Measurements from ENCODE around the gene ZNF784. TPM values are rescaled to one million over a fixed set of nuclear protein-coding genes. Genes with fewer than 3 reads are reported as not detected.

Gene ZNF784
- total and polyA plus RNA-seq, 12 donors = 3.5 to 16.3 (median 9.5) TPM

DNA sequence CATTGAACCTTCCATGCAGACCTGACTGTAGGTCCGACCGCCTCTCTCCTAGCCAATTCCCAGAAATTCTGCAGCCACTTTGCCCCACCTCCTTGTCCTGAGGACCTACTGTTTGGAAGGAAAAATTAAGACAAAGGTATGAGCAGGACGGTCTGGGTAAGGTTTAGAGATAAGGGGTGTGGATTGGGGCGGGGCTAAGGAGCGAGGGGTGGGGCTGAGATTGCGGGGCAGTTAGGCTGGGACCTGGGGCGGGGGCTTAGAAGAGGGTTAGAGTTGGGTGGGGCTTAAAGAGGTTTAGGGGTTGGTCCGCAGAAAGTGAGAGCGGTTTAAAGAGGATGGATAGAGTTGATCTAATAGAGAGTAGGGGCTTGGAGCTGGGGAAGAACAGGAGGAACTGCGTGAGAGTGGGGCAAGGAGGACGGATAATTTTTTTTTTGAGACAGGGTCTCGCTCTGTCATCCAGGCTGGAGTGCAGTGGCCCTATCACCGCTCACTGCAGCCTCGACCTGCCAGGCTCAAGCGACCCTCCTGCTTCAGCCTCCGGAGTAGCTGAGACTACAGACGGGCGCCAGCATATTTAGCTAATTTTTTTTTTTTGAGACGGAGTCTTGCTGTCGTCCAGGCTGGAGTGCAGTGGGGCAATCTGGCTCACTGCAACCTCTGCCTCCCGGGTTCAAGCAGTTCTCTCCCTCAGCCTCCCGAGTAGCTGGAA lies 20.6 kb downstream of the ZNF784 start:
- intact Hi-C loops (cut with DNase I) = no loop called here
- peaks cover 13 to 27% of the 10 kb centered on the region in 2 donors for H3K4me1 ChIP-seq (replicated peaks in 1 of 2)
- no peak for TF ChIP-seq POLR2A (IDR thresholded peaks at IDR 0.05)
- TF ChIP-seq, protein P1, sequence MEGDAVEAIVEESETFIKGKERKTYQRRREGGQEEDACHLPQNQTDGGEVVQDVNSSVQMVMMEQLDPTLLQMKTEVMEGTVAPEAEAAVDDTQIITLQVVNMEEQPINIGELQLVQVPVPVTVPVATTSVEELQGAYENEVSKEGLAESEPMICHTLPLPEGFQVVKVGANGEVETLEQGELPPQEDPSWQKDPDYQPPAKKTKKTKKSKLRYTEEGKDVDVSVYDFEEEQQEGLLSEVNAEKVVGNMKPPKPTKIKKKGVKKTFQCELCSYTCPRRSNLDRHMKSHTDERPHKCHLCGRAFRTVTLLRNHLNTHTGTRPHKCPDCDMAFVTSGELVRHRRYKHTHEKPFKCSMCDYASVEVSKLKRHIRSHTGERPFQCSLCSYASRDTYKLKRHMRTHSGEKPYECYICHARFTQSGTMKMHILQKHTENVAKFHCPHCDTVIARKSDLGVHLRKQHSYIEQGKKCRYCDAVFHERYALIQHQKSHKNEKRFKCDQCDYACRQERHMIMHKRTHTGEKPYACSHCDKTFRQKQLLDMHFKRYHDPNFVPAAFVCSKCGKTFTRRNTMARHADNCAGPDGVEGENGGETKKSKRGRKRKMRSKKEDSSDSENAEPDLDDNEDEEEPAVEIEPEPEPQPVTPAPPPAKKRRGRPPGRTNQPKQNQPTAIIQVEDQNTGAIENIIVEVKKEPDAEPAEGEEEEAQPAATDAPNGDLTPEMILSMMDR (IDR thresholded peaks at IDR 0.05) = no peak
- H3K36me3 ChIP-seq (replicated peaks in 1 of 2) = no peaks in the 10 kb centered on the region
- H3K27ac ChIP-seq = peak overlapping the region in 3 of 5 donors; percentile 91 to 94 (median 92)
- WGBS, 4 donors = 69 to 77% (median 75%) methylated on average over 21 to 22 of the region's 22 CpGs
- H3K27me3 ChIP-seq = no peaks in the 10 kb centered on the region
- peak overlapping the region in 1 of 4 donors; percentile 91 for H3K4me3 ChIP-seq
- DNase-seq = no peak
- no peaks in the 10 kb centered on the region for H3K9me3 ChIP-seq (replicated peaks in 1 of 3)

DNA sequence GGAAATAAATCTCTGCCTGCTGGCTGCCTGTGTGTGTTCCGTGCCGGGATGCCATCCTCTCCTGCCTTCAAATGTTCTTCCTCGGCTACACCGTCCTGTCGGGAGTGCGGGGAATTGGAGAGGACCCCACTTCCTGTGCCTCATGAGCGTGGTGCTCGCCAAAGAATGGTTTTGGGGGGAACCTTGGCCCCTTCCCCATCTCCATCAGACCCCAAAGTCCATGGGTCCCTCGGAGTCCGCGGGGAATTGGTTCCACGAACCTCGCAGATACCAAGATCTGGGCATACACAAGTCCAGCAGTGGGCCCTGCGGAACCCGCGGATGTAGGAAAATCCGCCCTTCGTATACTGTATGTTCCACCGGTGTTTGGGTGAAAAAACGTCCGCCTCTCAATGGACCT lies 21.3 kb downstream of the ZNF784 start:
- H3K4me1 ChIP-seq (replicated peaks in 1 of 2) = peaks cover 13 to 27% of the 10 kb centered on the region in 2 donors
- H3K9me3 ChIP-seq (replicated peaks in 1 of 3) = no peaks in the 10 kb centered on the region
- H3K36me3 ChIP-seq (replicated peaks in 1 of 2) = no peaks in the 10 kb centered on the region
- DNase-seq = peak in 1 of 7 donors; percentile 30
- TF ChIP-seq, protein P1 (IDR thresholded peaks at IDR 0.05) = no peak
- no peak for TF ChIP-seq POLR2A (IDR thresholded peaks at IDR 0.05)
- H3K4me3 ChIP-seq = no peak overlapping the region
- WGBS, 4 donors = 87 to 93% (median 90%) methylated on average over 20 to 21 of the region's 21 CpGs
- H3K27me3 ChIP-seq = no peaks in the 10 kb centered on the region
- no peak overlapping the region for H3K27ac ChIP-seq
- intact Hi-C loops (cut with DNase I) = no loop called here

DNA sequence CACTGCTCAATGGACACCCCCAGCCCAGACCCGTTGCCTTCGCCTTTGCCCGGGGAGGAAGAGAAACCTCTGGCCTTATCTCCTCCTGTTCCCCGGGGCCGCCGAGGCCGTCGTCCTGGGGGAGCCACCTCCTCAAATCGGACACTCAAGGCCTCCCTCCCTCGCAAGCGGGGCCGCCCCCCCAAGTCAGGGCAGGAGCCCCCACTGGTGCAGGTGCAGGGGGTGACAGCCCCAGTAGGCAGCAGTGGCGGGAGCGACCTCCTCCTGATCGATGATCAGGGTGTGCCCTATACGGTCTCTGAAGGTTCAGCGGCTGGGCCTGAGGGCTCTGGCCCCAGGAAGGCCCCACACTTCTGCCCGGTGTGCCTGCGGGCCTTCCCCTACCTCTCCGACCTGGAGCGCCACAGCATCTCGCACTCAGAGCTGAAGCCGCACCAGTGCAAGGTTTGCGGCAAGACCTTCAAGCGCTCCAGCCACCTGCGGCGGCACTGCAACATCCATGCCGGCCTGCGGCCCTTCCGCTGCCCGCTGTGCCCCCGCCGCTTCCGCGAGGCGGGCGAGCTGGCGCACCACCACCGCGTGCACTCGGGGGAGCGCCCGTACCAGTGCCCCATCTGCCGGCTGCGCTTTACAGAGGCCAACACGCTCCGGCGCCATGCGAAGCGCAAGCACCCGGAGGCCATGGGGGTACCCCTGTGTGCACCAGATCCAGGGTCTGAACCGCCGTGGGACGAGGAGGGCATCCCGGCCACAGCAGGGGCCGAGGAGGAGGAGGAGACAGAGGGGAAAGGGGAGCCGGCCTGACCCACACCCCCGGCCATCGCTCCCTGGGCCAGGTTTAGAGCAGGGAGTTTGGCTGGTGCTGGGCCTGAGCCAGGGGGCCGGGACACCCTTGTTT lies 22.0 kb downstream of the ZNF784 start:
- no peak for TF ChIP-seq POLR2A (IDR thresholded peaks at IDR 0.05)
- TF ChIP-seq, protein P1 (IDR thresholded peaks at IDR 0.05) = no peak
- Histone ChIP-seq H3K4me1 (replicated peaks in 1 of 2) (peaks cover 13 to 27% of the 10 kb centered on the region in 2 donors), H3K27ac (no peak overlapping the region), H3K36me3 (replicated peaks in 1 of 2) (no peaks in the 10 kb centered on the region), H3K27me3 (no peaks in the 10 kb centered on the region), H3K4me3 (no peak overlapping the region), H3K9me3 (replicated peaks in 1 of 3) (no peaks in the 10 kb centered on the region)
- WGBS, 4 donors = 93 to 94% (median 94%) methylated on average over 48 to 60 of the region's 60 CpGs
- DNase-seq = peak in 1 of 7 donors; percentile 37
- intact Hi-C loops (cut with DNase I) = no loop called here

DNA sequence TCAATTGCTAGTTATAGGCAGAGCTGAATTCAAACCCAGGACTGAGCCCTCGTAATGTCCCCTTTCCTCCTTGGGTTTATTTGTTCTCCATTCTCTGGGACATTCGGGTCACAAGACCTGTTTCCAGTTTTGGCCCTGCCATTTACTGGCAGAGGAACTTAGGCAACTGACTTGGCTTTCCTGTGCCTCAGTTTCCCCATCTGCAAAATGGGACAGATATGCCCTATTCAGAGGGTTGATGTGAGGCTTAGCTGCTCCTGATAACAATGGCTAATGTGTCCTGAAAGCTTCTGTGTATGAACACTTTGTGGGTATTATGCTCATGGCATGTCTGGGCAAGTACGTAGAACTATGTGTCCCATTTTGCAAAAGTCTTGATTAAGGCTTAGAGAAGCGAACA lies 23.3 kb downstream of the ZNF784 start:
- no peak for TF ChIP-seq POLR2A (IDR thresholded peaks at IDR 0.05)
- TF ChIP-seq, protein P1 (IDR thresholded peaks at IDR 0.05) = no peak
- H3K4me3 ChIP-seq = peak overlapping the region in 2 of 4 donors; percentile 81 to 95
- intact Hi-C loops (cut with DNase I) = no loop called here
- peak overlapping the region in 4 of 5 donors; percentile 93 to 98 (median 96) for H3K27ac ChIP-seq
- no peaks in the 10 kb centered on the region for H3K9me3 ChIP-seq (replicated peaks in 1 of 3)
- WGBS, 4 donors = 69 to 76% (median 73%) methylated on average over 4 of the region's 4 CpGs
- H3K27me3 ChIP-seq = no peaks in the 10 kb centered on the region
- H3K4me1 ChIP-seq (replicated peaks in 1 of 2) = peaks cover 7 to 18% of the 10 kb centered on the region in 2 donors
- H3K36me3 ChIP-seq (replicated peaks in 1 of 2) = peaks cover 0 to 5% of the 10 kb centered on the region in 2 donors
- no peak for DNase-seq
